Panc1 (cell line): ENCODE data around the gene PRKAG2.

ENCODE experiments used
- CTCF ChIP-seq: fragments of 450-650 bp; IDR thresholded peaks from 2 replicates; pipeline ENCODE4 v1.5.1; 2017; ENCODE audit warnings: mild to moderate bottlenecking
- POLR2AphosphoS5 ChIP-seq: IDR thresholded peaks from 2 replicates; pipeline ENCODE4 v1.6.1; 2012; ENCODE audit warnings: mild to moderate bottlenecking, low read depth, low read length, moderate library complexity
- REST ChIP-seq, 2 experiments: IDR thresholded peaks; 2 replicates each; pipeline ENCODE4 v1.6.1; 2011 to 2012; ENCODE audit warnings: low read depth in 2 of 2, control low read depth in 1 of 2, low read length in 1 of 2, mild to moderate bottlenecking in 1 of 2, moderate library complexity in 1 of 2; ENCODE audit not compliant: insufficient read depth in 1 of 2
- TCF7L2 ChIP-seq: IDR thresholded peaks from 2 replicates; pipeline ENCODE4 v1.6.1; 2011; ENCODE audit warnings: mild to moderate bottlenecking, low read depth, low read length, inconsistent platforms

DNA sequence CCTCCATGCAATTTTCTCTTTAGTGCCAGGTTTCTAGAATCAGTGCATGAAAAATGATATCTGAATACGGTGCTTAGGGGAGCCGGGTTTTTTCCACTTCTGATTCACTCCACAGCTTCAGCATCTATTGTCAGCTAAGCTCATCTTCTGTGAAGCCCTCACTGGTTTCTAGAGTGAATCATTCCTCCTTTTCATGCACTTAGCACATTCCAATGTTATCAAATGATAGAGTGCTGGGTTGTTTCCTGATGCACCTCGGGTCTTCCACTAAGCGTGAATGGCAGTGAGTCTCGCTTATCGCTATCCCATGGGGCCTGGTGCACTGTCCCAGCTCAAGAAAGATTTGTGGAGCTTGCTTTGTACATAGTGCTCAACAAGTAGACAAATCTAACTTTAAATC lies 186.3 kb downstream of the PRKAG2 start:
- no peak for TF ChIP-seq CTCF
- no peak for TF ChIP-seq TCF7L2
- no peak for TF ChIP-seq POLR2AphosphoS5
- TF ChIP-seq REST (IDR thresholded peaks at IDR 0.05; ENCODE audit: insufficient read depth in 1 of 2, low read depth in 2 of 2, low read length in 1 of 2) = no peak
